GM12891 (cell line): ENCODE measurements around the gene VGLL4.

ENCODE experiments used
- DNase-seq: peaks from one replicate; pipeline ENCODE4 v3.0.0; 2011; ENCODE audit warnings: low spot score; ENCODE audit not compliant: insufficient read length
- FAIRE-seq: peaks from 2 replicates; lab custom pipeline; 2011; peaks lifted over from hg19 to GRCh38; lab: Jason Lieb, UNC
- PAX5 ChIP-seq: IDR thresholded peaks from 2 replicates; pipeline ENCODE4 v1.6.1; 2011; ENCODE audit warnings: low read length, moderate library complexity, mild to moderate bottlenecking; ENCODE audit not compliant: insufficient read depth, severe bottlenecking
- POLR2A ChIP-seq: IDR thresholded peaks from 2 replicates; pipeline ENCODE4 v1.6.1; 2011; ENCODE audit warnings: low read depth, low read length, control low read depth
- POLR2AphosphoS5 ChIP-seq: IDR thresholded peaks from 2 replicates; pipeline ENCODE4 v1.6.1; 2011; ENCODE audit warnings: low read depth, low read length, control low read depth
- POU2F2 ChIP-seq: IDR thresholded peaks from 2 replicates; pipeline ENCODE4 v1.6.1; 2011; ENCODE audit warnings: low read depth, mild to moderate bottlenecking, control low read depth, low read length, moderate library complexity
- SPI1 ChIP-seq: IDR thresholded peaks from 2 replicates; pipeline ENCODE4 v1.6.1; 2011; ENCODE audit warnings: low read depth, low read length, control low read depth
- TAF1 ChIP-seq: IDR thresholded peaks from 2 replicates; pipeline ENCODE4 v1.6.1; 2011; ENCODE audit warnings: low read depth, low read length, control low read depth

Gene VGLL4

DNA sequence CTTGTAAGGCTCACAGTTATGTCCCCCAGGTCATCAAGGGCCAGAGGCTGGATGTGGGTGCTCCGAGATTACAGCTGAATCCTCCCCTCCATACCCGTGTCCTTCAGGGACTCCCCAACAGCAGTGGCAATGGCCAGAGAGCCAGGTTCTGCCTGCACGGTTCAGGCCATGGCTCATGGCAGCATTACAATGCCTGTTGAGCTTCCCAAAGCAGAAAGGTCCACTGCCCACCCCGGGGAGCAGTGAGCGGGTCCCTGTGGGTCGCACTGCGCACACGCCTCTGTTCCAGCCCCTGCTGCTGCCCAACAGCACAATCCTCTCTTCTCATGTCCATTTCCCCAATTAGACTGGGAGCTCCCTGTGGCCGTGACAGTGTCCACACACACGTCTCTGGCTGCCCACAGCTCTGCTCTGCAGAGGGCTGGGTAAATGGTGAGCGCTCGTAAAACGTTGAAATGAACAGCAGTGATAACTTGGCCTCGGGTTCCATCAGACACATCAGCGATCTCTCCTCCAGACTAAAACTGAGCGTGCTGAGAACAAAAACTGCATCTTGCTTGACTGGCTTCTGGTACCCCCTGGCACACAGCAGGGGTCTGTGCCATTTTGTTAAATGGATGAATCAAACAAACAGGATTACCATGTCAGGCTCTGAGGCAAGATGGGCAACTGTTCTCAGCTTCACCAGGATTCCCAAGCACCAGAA, 80.4 kb downstream of the VGLL4 start:
- TF ChIP-seq POLR2AphosphoS5 (0 out of 2 replicates have a peak, but pooled peaks have one; percentile 26), TAF1 (no peak), POLR2A (0 out of 2 replicates have a peak, but pooled peaks have one; percentile 11), PAX5 (no peak)
- no peak for DNase-seq
- no peak for FAIRE-seq

DNA sequence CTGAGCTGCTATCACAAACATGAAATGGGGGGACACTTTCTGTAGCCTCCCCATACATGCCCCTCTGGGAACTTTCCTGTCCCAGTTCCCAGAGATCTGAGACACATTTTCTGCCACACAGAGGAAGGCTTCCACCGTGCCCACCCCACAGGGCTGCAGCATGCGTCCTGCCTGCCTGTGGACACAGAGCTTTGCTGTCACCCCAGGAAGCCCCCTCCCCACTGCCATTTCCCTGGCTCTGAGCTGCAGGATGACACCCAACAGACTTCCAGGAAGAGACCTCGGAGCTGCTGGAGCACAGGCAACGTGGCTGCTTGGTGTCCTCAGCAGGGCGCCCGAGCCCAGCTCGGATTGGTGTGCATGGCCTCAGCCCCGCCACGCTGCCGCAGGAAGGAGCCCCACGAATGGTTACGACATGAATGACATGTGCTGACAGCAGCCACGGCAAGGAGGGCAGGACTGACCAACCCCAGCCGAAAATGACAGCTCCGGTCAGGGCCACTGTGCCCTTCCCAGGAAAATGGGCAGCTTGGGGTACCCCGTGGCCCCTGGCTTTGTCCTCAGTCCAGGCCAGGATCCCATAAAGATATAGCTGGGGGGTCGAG, 81.3 kb downstream of the VGLL4 start:
- FAIRE-seq (no peak), DNase-seq (no peak)
- no peak for TF ChIP-seq POLR2A

DNA sequence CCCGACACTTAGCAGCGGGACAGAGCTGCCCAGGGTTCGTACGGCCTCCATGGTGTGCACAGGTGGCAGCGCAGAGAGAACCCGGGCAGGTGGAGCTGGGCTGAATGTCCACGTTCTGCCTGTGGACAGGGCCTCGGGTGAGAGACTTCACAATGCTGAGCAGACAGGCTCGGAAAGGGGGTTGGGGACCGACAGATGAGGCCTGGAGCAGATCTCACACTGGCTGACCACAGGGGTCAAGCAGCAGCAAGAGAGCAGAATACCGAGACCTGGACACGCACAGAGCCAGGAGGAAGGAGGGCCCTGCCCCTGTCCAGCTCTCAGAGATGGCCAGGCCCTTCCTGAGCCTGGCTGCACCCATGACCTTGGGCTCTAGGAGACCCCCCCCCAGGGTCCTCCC, 83.0 kb downstream of the VGLL4 start:
- TF ChIP-seq POU2F2 (no peak), PAX5 (no peak), POLR2AphosphoS5 (no peak), SPI1 (no peak), TAF1 (no peak), POLR2A (no peak)
- FAIRE-seq = no peak

DNA sequence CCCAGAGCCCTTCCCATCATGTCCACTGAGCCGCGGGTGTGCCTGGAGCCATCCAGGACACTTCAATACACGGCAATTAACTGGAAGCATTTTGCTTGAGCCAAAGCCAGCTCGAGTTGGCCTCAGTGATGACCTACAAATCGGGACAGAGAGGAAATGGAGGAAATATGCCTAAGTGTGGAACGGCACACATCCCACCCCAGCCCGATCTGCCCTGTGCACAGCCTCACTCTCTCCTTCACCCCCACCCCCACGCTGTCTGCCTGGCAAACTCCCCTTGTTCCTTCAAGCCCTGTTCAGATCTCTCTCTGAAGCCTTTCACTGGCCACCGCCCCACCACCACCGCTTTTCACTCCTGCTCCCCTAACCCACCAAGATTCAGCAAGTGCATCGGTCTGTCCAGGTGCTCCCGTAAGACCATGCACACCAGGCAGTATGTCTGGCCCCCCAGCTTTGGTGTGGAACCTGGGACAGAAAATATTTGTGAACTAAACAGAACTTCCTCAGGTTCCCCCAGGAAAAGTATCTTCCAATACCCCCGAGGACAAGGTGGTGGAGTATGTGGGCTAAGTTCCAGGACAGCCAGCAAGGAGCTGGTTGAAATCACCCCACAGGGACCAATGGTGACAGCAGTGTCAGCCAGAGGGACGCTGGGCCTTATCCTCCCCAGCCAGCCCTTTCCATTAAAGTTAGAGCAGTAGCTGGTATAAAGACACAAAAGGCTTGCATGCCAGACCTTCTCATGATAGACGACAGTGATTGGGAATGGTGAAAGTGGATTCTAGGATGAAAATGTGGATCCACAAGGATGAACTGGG, 83.7 kb downstream of the VGLL4 start:
- no peak for TF ChIP-seq PAX5
- TF ChIP-seq SPI1 = no peak
- DNase-seq (no peak), FAIRE-seq (no peak)

More for the DNA sequence above, 83.0 kb downstream of the VGLL4 start:
- DNase-seq = no peak

DNA sequence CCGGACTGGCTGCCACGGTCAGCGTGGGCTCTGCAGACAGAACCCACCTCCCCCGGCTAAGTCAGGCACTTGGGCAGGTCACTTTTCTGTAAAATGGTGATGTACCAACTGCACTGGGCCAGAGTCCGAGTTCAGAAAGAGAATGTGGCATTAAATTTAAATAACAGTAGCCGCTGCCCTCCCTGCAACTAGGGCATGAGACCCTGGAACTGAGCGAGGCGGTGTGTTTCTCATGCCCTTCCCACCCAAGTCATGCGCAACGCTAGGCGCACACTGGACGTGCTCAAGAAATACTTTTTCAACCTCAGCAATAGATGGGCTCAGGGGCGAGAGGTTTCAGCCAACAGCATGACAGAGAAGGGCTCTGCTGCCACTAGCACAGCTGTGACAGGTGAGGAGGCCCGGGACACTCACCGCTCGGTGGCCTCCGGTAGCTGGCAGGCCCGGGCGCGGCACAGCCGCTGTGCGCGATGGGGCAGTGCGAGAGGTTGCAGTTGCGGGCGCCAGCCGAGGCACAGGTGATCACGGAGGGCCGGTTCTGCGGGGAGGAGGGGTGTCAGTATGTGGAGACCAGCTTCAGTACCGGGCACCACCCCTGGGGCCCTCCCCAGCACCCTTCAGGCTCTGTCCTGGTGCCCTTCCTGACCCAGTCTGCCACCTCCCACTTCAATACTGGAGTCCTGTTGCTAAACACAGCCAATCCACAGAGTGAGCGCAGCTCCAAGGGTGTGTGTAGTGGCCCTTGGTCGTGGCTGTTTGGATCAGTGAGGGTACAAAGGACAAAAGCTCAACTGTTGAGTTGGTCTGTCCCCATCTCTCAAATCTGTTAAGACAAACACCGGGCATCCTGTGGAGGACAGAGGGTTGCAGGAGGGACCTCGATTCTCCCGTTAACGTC, 84.5 kb downstream of the VGLL4 start:
- TF ChIP-seq PAX5 (no peak), POLR2A (no peak), SPI1 (no peak), TAF1 (no peak), POU2F2 (no peak), POLR2AphosphoS5 (no peak)
- FAIRE-seq (no peak), DNase-seq (no peak)

DNA sequence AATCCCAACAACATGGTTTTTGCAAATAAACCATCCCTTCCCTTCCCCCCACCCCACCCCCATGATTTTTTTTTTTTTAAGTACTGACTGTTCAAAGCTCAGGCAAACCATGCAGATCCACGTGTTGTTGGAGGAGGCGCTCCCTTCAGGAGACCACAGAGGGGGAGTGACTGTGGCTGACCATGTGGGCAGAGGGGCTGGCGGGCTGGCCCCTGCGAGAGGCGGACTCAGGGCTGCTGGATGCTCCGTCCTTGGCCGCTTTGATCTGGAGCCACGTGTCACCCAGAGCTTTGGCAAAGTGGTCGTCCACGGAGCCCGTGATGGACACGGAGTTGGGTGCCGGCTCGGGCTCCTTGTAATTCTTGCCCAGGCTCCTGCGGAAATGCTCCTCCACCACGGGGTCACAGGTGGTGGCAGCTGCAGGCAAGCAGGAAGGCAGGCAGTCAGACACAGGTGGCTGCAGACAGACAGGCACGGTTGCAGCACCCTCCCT, 85.3 kb downstream of the VGLL4 start:
- FAIRE-seq (no peak), DNase-seq (no peak)
- TF ChIP-seq TAF1 = no peak
- TF ChIP-seq POU2F2 = no peak
- TF ChIP-seq PAX5 = no peak
- TF ChIP-seq POLR2A = no peak
- no peak for TF ChIP-seq SPI1
- TF ChIP-seq POLR2AphosphoS5 = no peak

DNA sequence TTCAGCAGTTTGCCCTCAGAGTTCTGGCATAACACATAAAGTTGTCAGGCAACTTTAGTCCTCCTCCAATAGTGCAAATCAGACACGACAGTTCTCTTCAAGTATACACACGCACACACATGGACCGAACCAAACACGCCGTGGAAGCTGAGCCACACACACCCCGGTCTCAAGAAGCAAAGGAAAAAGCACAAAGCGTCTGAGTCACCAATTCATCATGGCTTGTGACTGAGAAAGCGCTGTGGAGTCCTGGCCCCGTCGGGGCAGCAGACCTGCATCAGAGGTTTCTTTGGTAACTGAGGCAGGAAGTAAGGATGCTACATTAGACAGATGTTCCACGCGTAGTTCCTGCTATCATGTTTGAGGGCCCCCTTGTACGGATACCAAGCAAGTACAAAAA, 85.7 kb downstream of the VGLL4 start:
- DNase-seq = no peak
- no peak for FAIRE-seq
- no peak for TF ChIP-seq TAF1
- no peak for TF ChIP-seq POLR2AphosphoS5
- no peak for TF ChIP-seq SPI1
- no peak for TF ChIP-seq PAX5
- TF ChIP-seq POLR2A = no peak
- no peak for TF ChIP-seq POU2F2

DNA sequence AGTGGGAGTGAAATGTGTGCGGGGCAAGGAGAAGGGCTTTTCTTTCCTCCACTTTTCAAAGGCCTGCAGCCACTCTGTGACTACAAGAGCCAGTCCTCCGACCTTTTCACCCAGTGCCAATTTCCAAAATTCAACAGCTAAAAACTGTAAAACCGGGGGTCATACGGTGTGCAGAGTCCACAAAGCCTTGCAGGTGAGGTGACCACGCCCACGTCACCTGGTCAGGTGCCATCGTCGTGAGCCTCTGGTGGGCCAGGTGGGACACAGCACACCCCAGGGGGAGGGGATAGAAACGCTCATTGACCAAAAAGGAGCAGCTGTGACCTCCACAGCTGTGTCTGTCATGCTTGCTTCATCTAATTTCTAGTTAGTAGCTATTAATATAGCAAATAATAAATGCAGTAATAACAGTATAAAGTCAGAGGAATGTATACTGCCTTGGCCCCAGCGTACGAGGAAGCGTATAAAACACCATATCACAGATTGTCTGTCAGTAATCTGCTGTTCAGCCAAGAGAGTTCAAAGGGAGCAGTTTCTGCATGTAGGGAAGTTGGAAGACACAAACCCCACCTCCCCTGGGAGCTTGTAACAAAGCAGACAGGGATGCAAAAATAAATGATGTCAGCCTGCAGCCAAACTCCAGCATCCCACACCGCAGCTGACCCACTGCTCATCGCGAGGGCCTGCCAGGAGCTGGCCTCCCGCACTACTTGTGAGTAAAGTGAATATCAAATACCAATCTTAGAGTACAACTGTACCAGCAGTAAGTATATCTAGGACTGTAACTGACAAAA, 86.7 kb downstream of the VGLL4 start:
- TF ChIP-seq POLR2A (no peak), TAF1 (no peak), POLR2AphosphoS5 (no peak), PAX5 (no peak), POU2F2 (no peak), SPI1 (no peak)
- FAIRE-seq (no peak), DNase-seq (no peak)
